HEK293 (cell line): Measurements from ENCODE around the gene TLCD2.

ENCODE experiments used
- GLI2 ChIP-seq: fragments of 450-650 bp; formaldehyde crosslinking; IDR thresholded peaks from 2 replicates; pipeline ENCODE4; 2017; ENCODE audit warnings: missing biosample characterization, missing genetic modification characterization, low read depth, borderline replicate concordance
- HOXA7 ChIP-seq: sonication (generic); formaldehyde crosslinking; IDR thresholded peaks from 2 replicates; pipeline ENCODE4 v1.8.1; 2022; ENCODE audit warnings: missing genetic modification reagents, borderline replicate concordance
- HOXC10 ChIP-seq: sonication (generic); formaldehyde crosslinking; IDR thresholded peaks from 2 replicates; pipeline ENCODE4 v1.8.1; 2023; ENCODE audit warnings: mild to moderate bottlenecking, missing genetic modification reagents
- KLF16 ChIP-seq: fragments of 450-650 bp; formaldehyde crosslinking; IDR thresholded peaks from 2 replicates; pipeline ENCODE4 v1.5.1; 2017; ENCODE audit warnings: missing biosample characterization, missing genetic modification characterization
- KLF17 ChIP-seq: fragments of 450-650 bp; formaldehyde crosslinking; IDR thresholded peaks from 2 replicates; pipeline ENCODE4 v1.5.1; 2016; ENCODE audit warnings: missing biosample characterization, missing genetic modification characterization
- MYNN ChIP-seq: fragments of 450-650 bp; formaldehyde crosslinking; IDR thresholded peaks from 2 replicates; pipeline ENCODE4 v1.5.1; 2016; ENCODE audit warnings: missing biosample characterization, missing genetic modification characterization, borderline replicate concordance
- PRDM10 ChIP-seq: fragments of 450-650 bp; formaldehyde crosslinking; IDR thresholded peaks from 2 replicates; pipeline ENCODE4 v1.5.1; 2016; ENCODE audit warnings: missing biosample characterization, missing genetic modification characterization
- YY1 ChIP-seq: fragments of 450-650 bp; formaldehyde crosslinking; IDR thresholded peaks from 2 replicates; pipeline ENCODE4 v1.5.1; 2018; ENCODE audit warnings: missing biosample characterization, missing genetic modification characterization
- YY2 ChIP-seq: fragments of 450-650 bp; formaldehyde crosslinking; IDR thresholded peaks from 2 replicates; pipeline ENCODE4 v1.5.1; 2016; ENCODE audit warnings: missing biosample characterization, missing genetic modification characterization
- ZFP37 ChIP-seq: fragments of 450-650 bp; formaldehyde crosslinking; IDR thresholded peaks from 2 replicates; pipeline ENCODE4 v1.5.1; 2016; ENCODE audit warnings: missing biosample characterization, missing genetic modification characterization
- ZNF132 ChIP-seq: fragments of 450-650 bp; formaldehyde crosslinking; IDR thresholded peaks from 2 replicates; pipeline ENCODE4 v1.5.1; 2017; ENCODE audit warnings: missing biosample characterization, missing genetic modification characterization, borderline replicate concordance
- ZNF133 ChIP-seq: fragments of 450-650 bp; formaldehyde crosslinking; IDR thresholded peaks from 2 replicates; pipeline ENCODE4 v1.5.1; 2016; ENCODE audit warnings: missing biosample characterization, missing genetic modification characterization
- ZNF138 ChIP-seq: fragments of 450-650 bp; formaldehyde crosslinking; IDR thresholded peaks from 2 replicates; pipeline ENCODE4 v1.5.1; 2016; ENCODE audit warnings: missing biosample characterization, missing genetic modification characterization, borderline replicate concordance
- ZNF184 ChIP-seq: fragments of 450-650 bp; IDR thresholded peaks from 2 replicates; pipeline ENCODE4 v1.5.1; 2018; ENCODE audit warnings: missing biosample characterization, mild to moderate bottlenecking, missing genetic modification characterization
- ZNF341 ChIP-seq: fragments of 450-650 bp; formaldehyde crosslinking; IDR thresholded peaks from 2 replicates; pipeline ENCODE4; 2016; ENCODE audit warnings: low read depth, missing biosample characterization, missing genetic modification characterization
- ZNF366 ChIP-seq: fragments of 450-650 bp; formaldehyde crosslinking; conservative IDR thresholded peaks from 2 replicates; pipeline ENCODE4 v1.5.1; 2016; ENCODE audit warnings: missing biosample characterization, missing genetic modification characterization
- ZNF426 ChIP-seq: fragments of 450-650 bp; formaldehyde crosslinking; IDR thresholded peaks from 2 replicates; pipeline ENCODE4 v1.5.1; 2017; ENCODE audit warnings: missing biosample characterization, missing genetic modification characterization, mild to moderate bottlenecking, inconsistent platforms, moderate library complexity
- ZNF514 ChIP-seq: fragments of 450-650 bp; formaldehyde crosslinking; IDR thresholded peaks from 2 replicates; pipeline ENCODE4 v1.5.1; 2016; ENCODE audit warnings: missing biosample characterization, missing genetic modification characterization
- ZNF544 ChIP-seq: fragments of 450-650 bp; formaldehyde crosslinking; IDR thresholded peaks from 2 replicates; pipeline ENCODE4 v1.5.0; 2017; ENCODE audit warnings: missing biosample characterization, missing genetic modification characterization
- ZNF558 ChIP-seq: fragments of 450-650 bp; formaldehyde crosslinking; IDR thresholded peaks from 2 replicates; pipeline ENCODE4 v1.5.1; 2016; ENCODE audit warnings: missing biosample characterization, missing genetic modification characterization
- ZNF580 ChIP-seq: fragments of 450-650 bp; formaldehyde crosslinking; IDR thresholded peaks from 2 replicates; pipeline ENCODE4 v1.5.1; 2016; ENCODE audit warnings: missing biosample characterization, missing genetic modification characterization
- ZNF624 ChIP-seq: fragments of 450-650 bp; formaldehyde crosslinking; IDR thresholded peaks from 2 replicates; pipeline ENCODE4 v1.5.1; 2017; ENCODE audit warnings: missing biosample characterization, missing genetic modification characterization
- ZNF629 ChIP-seq: fragments of 450-650 bp; formaldehyde crosslinking; IDR thresholded peaks from 2 replicates; pipeline ENCODE4 v1.5.1; 2017; ENCODE audit warnings: missing biosample characterization, missing genetic modification characterization
- ZNF747 ChIP-seq: fragments of 450-650 bp; formaldehyde crosslinking; IDR thresholded peaks from 2 replicates; pipeline ENCODE4 v1.5.1; 2016; ENCODE audit warnings: missing biosample characterization, missing genetic modification characterization
- ZNF768 ChIP-seq: fragments of 450-650 bp; formaldehyde crosslinking; IDR thresholded peaks from 2 replicates; pipeline ENCODE4 v1.5.1; 2018; ENCODE audit warnings: missing biosample characterization, mild to moderate bottlenecking, missing genetic modification characterization
- TF ChIP-seq, protein P1 (sequence below): fragments of 450-650 bp; IDR thresholded peaks from 2 replicates; pipeline ENCODE4 v1.5.1; 2018; ENCODE audit warnings: missing biosample characterization, missing genetic modification characterization
- TF ChIP-seq, protein P2 (sequence below): fragments of 450-650 bp; formaldehyde crosslinking; IDR thresholded peaks from 2 replicates; pipeline ENCODE4 v1.5.1; 2017; ENCODE audit warnings: missing biosample characterization, missing genetic modification characterization
- TF ChIP-seq, protein P3 (sequence below): sonication (generic); formaldehyde crosslinking; IDR thresholded peaks from 2 replicates; pipeline ENCODE4 v1.8.1; 2022; ENCODE audit warnings: mild to moderate bottlenecking, moderate library complexity, missing genetic modification reagents
- TF ChIP-seq, protein P4 (sequence below): fragments of 450-650 bp; formaldehyde crosslinking; IDR thresholded peaks from 2 replicates; pipeline ENCODE4 v1.5.1; 2017; ENCODE audit warnings: missing biosample characterization, missing genetic modification characterization

Gene TLCD2

DNA sequence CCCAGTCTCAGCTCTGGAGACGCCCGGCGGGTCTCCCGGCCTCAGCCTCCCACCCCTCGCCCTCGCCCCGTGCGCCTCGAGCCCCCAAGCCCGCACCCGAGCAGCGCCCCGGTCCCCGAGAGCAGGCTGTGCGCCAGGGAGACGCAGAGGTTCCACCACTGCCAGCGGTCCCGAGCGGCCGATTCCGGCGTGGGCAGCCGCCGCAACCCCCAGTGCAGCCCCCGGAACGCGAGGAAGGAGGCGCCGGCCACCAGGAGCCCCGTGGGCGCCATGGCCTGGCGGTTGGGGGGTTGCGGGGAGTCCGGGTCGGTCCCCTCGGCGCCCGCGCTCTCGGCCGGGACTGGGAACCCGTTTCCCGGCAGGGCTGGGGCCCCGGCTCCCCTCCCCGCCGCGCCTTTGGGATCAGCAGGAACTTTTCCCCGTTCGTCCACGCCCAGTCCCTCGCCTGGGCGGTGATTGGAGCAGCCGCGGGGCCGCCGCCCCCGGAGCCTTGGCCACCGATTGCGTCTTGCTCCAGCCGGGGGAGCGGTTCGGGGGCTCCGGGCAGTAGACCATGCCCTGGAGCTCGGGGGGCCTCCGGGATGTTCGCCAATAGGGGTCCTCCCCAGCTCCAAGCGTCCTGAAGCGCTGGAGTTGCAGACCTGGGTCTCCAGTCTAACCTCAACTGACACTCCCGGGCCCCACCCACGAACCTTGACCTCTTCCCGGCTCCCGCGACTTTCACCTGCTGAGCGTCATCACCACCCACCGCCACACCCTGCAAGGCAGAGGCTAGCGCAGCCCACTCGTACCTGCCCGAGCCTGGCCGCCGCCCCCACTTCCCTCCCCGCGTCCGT, at the start of gene TLCD2 (continued):
- TF ChIP-seq ZNF747 (tag by site-specific recombination) (no peak), ZNF133 (tag by site-specific recombination) (no peak), ZNF768 (tag by site-specific recombination) (no peak), ZNF138 (tag by site-specific recombination) (no peak), ZNF558 (no peak), PRDM10 (tag by site-specific recombination) (peak; percentile 79), ZNF629 (tag by site-specific recombination) (peak; percentile 43; the same call in 1 of the 2 replicates), ZNF341 (tag by site-specific recombination) (peak; percentile 91), HOXA7 (CRISPR knock-in tag) (no peak), HOXC10 (CRISPR knock-in tag) (no peak), ZNF580 (tag by site-specific recombination) (no peak), ZNF366 (no peak), ZNF544 (tag by site-specific recombination) (no peak), ZFP37 (tag by site-specific recombination) (no peak), YY1 (tag by site-specific recombination) (no peak), ZNF624 (tag by site-specific recombination) (no peak), GLI2 (no peak), KLF17 (peak; percentile 80), MYNN (tag by site-specific recombination) (no peak), YY2 (tag by site-specific recombination) (no peak), ZNF132 (tag by site-specific recombination) (no peak), KLF16 (peak; percentile 69; the same call in 1 of the 2 replicates), ZNF426 (no peak), ZNF514 (no peak), ZNF184 (no peak)
- TF ChIP-seq, protein P1, sequence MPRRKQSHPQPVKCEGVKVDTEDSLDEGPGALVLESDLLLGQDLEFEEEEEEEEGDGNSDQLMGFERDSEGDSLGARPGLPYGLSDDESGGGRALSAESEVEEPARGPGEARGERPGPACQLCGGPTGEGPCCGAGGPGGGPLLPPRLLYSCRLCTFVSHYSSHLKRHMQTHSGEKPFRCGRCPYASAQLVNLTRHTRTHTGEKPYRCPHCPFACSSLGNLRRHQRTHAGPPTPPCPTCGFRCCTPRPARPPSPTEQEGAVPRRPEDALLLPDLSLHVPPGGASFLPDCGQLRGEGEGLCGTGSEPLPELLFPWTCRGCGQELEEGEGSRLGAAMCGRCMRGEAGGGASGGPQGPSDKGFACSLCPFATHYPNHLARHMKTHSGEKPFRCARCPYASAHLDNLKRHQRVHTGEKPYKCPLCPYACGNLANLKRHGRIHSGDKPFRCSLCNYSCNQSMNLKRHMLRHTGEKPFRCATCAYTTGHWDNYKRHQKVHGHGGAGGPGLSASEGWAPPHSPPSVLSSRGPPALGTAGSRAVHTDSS (tag by site-specific recombination), result no peak
- TF ChIP-seq, protein P2, sequence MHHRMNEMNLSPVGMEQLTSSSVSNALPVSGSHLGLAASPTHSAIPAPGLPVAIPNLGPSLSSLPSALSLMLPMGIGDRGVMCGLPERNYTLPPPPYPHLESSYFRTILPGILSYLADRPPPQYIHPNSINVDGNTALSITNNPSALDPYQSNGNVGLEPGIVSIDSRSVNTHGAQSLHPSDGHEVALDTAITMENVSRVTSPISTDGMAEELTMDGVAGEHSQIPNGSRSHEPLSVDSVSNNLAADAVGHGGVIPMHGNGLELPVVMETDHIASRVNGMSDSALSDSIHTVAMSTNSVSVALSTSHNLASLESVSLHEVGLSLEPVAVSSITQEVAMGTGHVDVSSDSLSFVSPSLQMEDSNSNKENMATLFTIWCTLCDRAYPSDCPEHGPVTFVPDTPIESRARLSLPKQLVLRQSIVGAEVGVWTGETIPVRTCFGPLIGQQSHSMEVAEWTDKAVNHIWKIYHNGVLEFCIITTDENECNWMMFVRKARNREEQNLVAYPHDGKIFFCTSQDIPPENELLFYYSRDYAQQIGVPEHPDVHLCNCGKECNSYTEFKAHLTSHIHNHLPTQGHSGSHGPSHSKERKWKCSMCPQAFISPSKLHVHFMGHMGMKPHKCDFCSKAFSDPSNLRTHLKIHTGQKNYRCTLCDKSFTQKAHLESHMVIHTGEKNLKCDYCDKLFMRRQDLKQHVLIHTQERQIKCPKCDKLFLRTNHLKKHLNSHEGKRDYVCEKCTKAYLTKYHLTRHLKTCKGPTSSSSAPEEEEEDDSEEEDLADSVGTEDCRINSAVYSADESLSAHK (tag by site-specific recombination), result no peak
- TF ChIP-seq, protein P3, sequence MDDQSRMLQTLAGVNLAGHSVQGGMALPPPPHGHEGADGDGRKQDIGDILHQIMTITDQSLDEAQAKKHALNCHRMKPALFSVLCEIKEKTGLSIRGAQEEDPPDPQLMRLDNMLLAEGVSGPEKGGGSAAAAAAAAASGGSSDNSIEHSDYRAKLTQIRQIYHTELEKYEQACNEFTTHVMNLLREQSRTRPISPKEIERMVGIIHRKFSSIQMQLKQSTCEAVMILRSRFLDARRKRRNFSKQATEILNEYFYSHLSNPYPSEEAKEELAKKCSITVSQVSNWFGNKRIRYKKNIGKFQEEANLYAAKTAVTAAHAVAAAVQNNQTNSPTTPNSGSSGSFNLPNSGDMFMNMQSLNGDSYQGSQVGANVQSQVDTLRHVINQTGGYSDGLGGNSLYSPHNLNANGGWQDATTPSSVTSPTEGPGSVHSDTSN (CRISPR knock-in tag), result no peak
- TF ChIP-seq, protein P4, sequence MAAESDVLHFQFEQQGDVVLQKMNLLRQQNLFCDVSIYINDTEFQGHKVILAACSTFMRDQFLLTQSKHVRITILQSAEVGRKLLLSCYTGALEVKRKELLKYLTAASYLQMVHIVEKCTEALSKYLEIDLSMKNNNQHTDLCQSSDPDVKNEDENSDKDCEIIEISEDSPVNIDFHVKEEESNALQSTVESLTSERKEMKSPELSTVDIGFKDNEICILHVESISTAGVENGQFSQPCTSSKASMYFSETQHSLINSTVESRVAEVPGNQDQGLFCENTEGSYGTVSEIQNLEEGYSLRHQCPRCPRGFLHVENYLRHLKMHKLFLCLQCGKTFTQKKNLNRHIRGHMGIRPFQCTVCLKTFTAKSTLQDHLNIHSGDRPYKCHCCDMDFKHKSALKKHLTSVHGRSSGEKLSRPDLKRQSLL (tag by site-specific recombination), result peak; percentile 18; the same call in 1 of the 2 replicates
